HepG2 (cell line): ENCODE measurements around the gene NINL. TPM values are rescaled to one million over a fixed set of nuclear protein-coding genes. Genes with fewer than 3 reads are reported as not detected.

Experiments used
- MBD4 ChIP-seq: IDR thresholded peaks from 2 replicates; pipeline ENCODE4 v1.6.1; 2012; ENCODE audit warnings: low read length, inconsistent platforms, borderline replicate concordance
- POLR2G ChIP-seq: fragments of 200-400 bp; formaldehyde crosslinking; IDR thresholded peaks from 2 replicates; pipeline ENCODE4 v1.6.1; 2018; ENCODE audit warnings: mild to moderate bottlenecking, low read depth, low read length, moderate library complexity
- RXRA ChIP-seq: sonication (generic); formaldehyde crosslinking; IDR thresholded peaks from 2 replicates; pipeline ENCODE4 v1.5.1; 2020; ENCODE audit warnings: missing genetic modification reagents
- SAFB2 ChIP-seq: sonication (generic); formaldehyde crosslinking; IDR thresholded peaks from 2 replicates; pipeline ENCODE4 v1.5.1; 2020; ENCODE audit warnings: missing genetic modification reagents, low read depth, mild to moderate bottlenecking, borderline replicate concordance
- SCMH1 ChIP-seq: sonication (generic); formaldehyde crosslinking; IDR thresholded peaks from 2 replicates; pipeline ENCODE4 v1.9.0; 2021; ENCODE audit warnings: missing genetic modification reagents, mild to moderate bottlenecking, borderline replicate concordance
- SP2 ChIP-seq: sonication (generic); formaldehyde crosslinking; IDR thresholded peaks from 2 replicates; pipeline ENCODE4 v1.5.1; 2020; ENCODE audit warnings: mild to moderate bottlenecking, missing genetic modification reagents
- ZNF232 ChIP-seq: sonication (generic); formaldehyde crosslinking; IDR thresholded peaks from 2 replicates; pipeline ENCODE4 v1.4.0; 2020; ENCODE audit warnings: missing genetic modification reagents, borderline replicate concordance
- ZNF468 ChIP-seq: sonication (generic); formaldehyde crosslinking; IDR thresholded peaks from 2 replicates; pipeline ENCODE4 v1.8.0; 2022; ENCODE audit warnings: mild to moderate bottlenecking, moderate library complexity, missing genetic modification reagents
- polyA plus RNA-seq, 8 experiments: library from polyadenylated mRNA; depleted of rRNA in 3 of 8; stranded (reverse) in 7 of 8; unstranded in 1 of 8; fragments of >200 nt; fragmentation: Illumina TruSeq in 4 of 8; extraction: Trizol in 4 of 8; gene quantifications; 2 replicates each; pipeline versions ENCODE4 v1.2.1 to v1.2.3, GENCODE V29; 2011 to 2016; ENCODE audit warnings: low read depth in 4 of 8, missing spikeins in 1 of 8, mixed read lengths in 1 of 8; ENCODE audit not compliant: insufficient read depth in 1 of 8
- total RNA-seq, 5 experiments: library from RNA; depleted of rRNA; stranded (reverse); fragments of >200 nt; fragmentation: Illumina TruSeq; extraction: Trizol; gene quantifications; 2 replicates each; pipeline ENCODE4 v1.2.3, GENCODE V29; 2016; ENCODE audit warnings: low read depth in 1 of 5
- TF ChIP-seq, protein P1 (sequence below): sonication (generic); formaldehyde crosslinking; IDR thresholded peaks from 2 replicates; pipeline ENCODE4 v1.4.0; 2020; ENCODE audit warnings: missing genetic modification reagents, borderline replicate concordance
- TF ChIP-seq, protein P2 (sequence below), 2 experiments: fragments of 450-650 bp in 1 of 2; sonication (generic) in 1 of 2; formaldehyde crosslinking in 1 of 2; IDR thresholded peaks; 2 replicates each; pipeline versions ENCODE4 v1.6.1 to v1.8.0; 2016 to 2022; ENCODE audit warnings: antibody characterized with exemption in 1 of 2, mild to moderate bottlenecking in 1 of 2, missing genetic modification reagents in 1 of 2
- TF ChIP-seq, protein P3 (sequence below): IDR thresholded peaks from 2 replicates; pipeline ENCODE4 v1.6.1; 2012; ENCODE audit warnings: inconsistent platforms
- TF ChIP-seq, protein P4 (sequence below): IDR thresholded peaks from 2 replicates; pipeline ENCODE4 v1.6.1; 2016; ENCODE audit warnings: control low read depth

The NINL gene
- total and polyA plus RNA-seq, 2 of the 13 experiments (the other 11 are each of a cell fraction or from before 2014, with no cell fraction given) = 32.3 to 34.3 TPM

DNA sequence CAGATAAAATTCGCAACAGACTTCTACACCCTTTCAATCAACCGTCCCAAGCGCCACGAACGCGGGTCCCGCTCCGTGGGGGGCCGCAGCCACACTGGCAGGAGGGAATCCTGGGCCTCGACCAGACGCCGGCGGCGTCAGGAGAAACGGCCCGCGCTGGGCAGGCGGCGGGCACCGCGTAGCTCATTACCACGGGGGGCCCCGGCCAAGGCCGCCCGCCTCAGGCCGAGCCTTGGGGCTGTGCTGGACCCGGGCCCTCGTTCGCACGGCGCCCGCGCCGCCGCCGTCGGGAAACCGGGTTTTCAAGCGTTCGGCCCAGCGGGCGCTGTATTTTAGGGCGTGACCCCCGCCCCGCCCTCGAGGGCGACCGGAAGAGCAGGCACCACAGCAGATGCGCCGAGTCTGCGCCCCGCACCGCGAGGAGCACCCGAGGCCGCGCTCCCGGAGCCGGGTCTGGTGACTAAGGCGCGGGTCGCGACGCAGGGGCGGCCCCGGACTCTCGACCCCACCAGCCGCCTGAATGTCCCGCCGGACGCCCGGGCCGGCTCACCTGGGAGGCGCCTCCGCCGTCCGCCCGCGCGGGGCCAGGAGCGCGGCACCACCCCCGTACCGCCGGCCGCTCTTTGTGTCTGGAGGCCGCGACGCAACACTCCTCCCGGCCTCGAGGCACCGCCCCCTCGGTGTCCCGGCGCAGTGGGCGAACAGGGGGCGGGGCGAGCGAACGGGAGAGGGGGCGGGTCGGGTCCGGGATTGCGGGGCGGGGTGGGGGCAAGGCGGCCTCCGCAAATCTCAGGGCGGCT lies at the start of gene NINL (continued):
- TF ChIP-seq, protein P1, sequence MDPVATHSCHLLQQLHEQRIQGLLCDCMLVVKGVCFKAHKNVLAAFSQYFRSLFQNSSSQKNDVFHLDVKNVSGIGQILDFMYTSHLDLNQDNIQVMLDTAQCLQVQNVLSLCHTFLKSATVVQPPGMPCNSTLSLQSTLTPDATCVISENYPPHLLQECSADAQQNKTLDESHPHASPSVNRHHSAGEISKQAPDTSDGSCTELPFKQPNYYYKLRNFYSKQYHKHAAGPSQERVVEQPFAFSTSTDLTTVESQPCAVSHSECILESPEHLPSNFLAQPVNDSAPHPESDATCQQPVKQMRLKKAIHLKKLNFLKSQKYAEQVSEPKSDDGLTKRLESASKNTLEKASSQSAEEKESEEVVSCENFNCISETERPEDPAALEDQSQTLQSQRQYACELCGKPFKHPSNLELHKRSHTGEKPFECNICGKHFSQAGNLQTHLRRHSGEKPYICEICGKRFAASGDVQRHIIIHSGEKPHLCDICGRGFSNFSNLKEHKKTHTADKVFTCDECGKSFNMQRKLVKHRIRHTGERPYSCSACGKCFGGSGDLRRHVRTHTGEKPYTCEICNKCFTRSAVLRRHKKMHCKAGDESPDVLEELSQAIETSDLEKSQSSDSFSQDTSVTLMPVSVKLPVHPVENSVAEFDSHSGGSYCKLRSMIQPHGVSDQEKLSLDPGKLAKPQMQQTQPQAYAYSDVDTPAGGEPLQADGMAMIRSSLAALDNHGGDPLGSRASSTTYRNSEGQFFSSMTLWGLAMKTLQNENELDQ = no peak
- TF ChIP-seq, protein P2, sequence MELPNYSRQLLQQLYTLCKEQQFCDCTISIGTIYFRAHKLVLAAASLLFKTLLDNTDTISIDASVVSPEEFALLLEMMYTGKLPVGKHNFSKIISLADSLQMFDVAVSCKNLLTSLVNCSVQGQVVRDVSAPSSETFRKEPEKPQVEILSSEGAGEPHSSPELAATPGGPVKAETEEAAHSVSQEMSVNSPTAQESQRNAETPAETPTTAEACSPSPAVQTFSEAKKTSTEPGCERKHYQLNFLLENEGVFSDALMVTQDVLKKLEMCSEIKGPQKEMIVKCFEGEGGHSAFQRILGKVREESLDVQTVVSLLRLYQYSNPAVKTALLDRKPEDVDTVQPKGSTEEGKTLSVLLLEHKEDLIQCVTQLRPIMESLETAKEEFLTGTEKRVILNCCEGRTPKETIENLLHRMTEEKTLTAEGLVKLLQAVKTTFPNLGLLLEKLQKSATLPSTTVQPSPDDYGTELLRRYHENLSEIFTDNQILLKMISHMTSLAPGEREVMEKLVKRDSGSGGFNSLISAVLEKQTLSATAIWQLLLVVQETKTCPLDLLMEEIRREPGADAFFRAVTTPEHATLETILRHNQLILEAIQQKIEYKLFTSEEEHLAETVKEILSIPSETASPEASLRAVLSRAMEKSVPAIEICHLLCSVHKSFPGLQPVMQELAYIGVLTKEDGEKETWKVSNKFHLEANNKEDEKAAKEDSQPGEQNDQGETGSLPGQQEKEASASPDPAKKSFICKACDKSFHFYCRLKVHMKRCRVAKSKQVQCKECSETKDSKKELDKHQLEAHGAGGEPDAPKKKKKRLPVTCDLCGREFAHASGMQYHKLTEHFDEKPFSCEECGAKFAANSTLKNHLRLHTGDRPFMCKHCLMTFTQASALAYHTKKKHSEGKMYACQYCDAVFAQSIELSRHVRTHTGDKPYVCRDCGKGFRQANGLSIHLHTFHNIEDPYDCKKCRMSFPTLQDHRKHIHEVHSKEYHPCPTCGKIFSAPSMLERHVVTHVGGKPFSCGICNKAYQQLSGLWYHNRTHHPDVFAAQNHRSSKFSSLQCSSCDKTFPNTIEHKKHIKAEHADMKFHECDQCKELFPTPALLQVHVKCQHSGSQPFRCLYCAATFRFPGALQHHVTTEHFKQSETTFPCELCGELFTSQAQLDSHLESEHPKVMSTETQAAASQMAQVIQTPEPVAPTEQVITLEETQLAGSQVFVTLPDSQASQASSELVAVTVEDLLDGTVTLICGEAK (IDR thresholded peaks at IDR 0.05) = no peak
- TF ChIP-seq, protein P2 (CRISPR knock-in tag; IDR thresholded peaks at IDR 0.05) = peak; percentile 81; the same call in 1 of the 2 replicates
- TF ChIP-seq SAFB2 (peak; percentile 67; the same call in 1 of the 2 replicates), RXRA (CRISPR knock-in tag) (no peak; the same call in 1 of the 2 replicates), MBD4 (no peak), SP2 (CRISPR knock-in tag) (peak; percentile 52; the same call in 1 of the 2 replicates), POLR2G (peak; percentile 88), ZNF232 (CRISPR knock-in tag) (peak; percentile 84; the same call in 1 of the 2 replicates), SCMH1 (CRISPR knock-in tag) (no peak), ZNF468 (CRISPR knock-in tag) (no peak)
- TF ChIP-seq, protein P3, sequence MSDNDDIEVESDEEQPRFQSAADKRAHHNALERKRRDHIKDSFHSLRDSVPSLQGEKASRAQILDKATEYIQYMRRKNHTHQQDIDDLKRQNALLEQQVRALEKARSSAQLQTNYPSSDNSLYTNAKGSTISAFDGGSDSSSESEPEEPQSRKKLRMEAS = peak; percentile 26
- TF ChIP-seq, protein P4, sequence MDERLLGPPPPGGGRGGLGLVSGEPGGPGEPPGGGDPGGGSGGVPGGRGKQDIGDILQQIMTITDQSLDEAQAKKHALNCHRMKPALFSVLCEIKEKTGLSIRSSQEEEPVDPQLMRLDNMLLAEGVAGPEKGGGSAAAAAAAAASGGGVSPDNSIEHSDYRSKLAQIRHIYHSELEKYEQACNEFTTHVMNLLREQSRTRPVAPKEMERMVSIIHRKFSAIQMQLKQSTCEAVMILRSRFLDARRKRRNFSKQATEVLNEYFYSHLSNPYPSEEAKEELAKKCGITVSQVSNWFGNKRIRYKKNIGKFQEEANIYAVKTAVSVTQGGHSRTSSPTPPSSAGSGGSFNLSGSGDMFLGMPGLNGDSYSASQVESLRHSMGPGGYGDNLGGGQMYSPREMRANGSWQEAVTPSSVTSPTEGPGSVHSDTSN (CRISPR knock-in tag) = 0 out of 2 replicates have a peak, but pooled peaks have one; percentile 30
